GM23338 (cell line): ENCODE data around the gene NF1. TPM values are rescaled to one million over a fixed set of nuclear protein-coding genes. Genes with fewer than 3 reads are reported as not detected.

Experiments used
- ATAC-seq: fragments of 200-7000 bp; cut with Tn5 transposase; 3 replicates; pipeline ENCODE4 v1.9.1; 2020
- DNase-seq: peaks from one replicate; pipeline ENCODE4 v3.0.0-alpha.2; 2015; ENCODE audit warnings: low spot score
- H2AFZ ChIP-seq: fragments of 200-600 bp; sonication (generic); 2 replicates; pipeline ENCODE4 v1.8.0; 2016; ENCODE audit warnings: antibody characterized with exemption, mild to moderate bottlenecking, moderate library complexity
- H3F3A ChIP-seq: fragments of 200-600 bp; sonication (generic); replicated peaks from 2 replicates; pipeline ENCODE4 v1.8.0; 2017; ENCODE audit warnings: antibody characterized with exemption, mixed run types, low read depth
- H3K27ac ChIP-seq: fragments of 200-600 bp; sonication (generic); 2 replicates; pipeline ENCODE4 v1.6.1; 2016; ENCODE audit warnings: low read depth
- H3K27me3 ChIP-seq: fragments of 200-600 bp; sonication (generic); 2 replicates; pipeline ENCODE4 v1.8.0; 2016; ENCODE audit warnings: mild to moderate bottlenecking, mixed run types, moderate library complexity; ENCODE audit not compliant: insufficient read depth
- H3K36me3 ChIP-seq: fragments of 200-600 bp; sonication (generic); 2 replicates; pipeline ENCODE4 v1.8.0; 2016; ENCODE audit warnings: mild to moderate bottlenecking; ENCODE audit not compliant: insufficient read depth
- H3K4me1 ChIP-seq: fragments of 200-600 bp; sonication (generic); 2 replicates; pipeline ENCODE4 v1.8.0; 2016; ENCODE audit warnings: mild to moderate bottlenecking, moderate library complexity; ENCODE audit not compliant: insufficient read depth
- H3K4me2 ChIP-seq: fragments of 200-600 bp; sonication (generic); 2 replicates; pipeline ENCODE4 v1.7.1; 2017; ENCODE audit warnings: mixed run types
- H3K4me3 ChIP-seq: fragments of 200-600 bp; sonication (generic); 2 replicates; pipeline ENCODE4 v1.6.1; 2016; ENCODE audit warnings: mixed run types
- H3K79me2 ChIP-seq: fragments of 200-600 bp; sonication (generic); replicated peaks from 2 replicates; pipeline ENCODE4 v1.8.0; 2017; ENCODE audit warnings: mild to moderate bottlenecking; ENCODE audit not compliant: insufficient read depth
- H3K9me2 ChIP-seq: fragments of 200-600 bp; sonication (generic); 2 replicates; pipeline ENCODE4 v1.8.0; 2017; ENCODE audit not compliant: insufficient read depth
- H4K20me1 ChIP-seq: fragments of 200-600 bp; sonication (generic); replicated peaks from 2 replicates; pipeline ENCODE4 v1.8.0; 2017; ENCODE audit warnings: mild to moderate bottlenecking; ENCODE audit not compliant: insufficient read depth
- H3K27ac Mint-ChIP-seq: 2 replicates; pipeline ENCODE4 v1.8.0; 2020; ENCODE audit warnings: inconsistent platforms, mild to moderate bottlenecking, moderate library complexity, mixed read lengths
- H3K27me3 Mint-ChIP-seq: 3 replicates; pipeline ENCODE4 v1.8.0; 2022; ENCODE audit warnings: low read depth, mild to moderate bottlenecking, moderate library complexity, mixed read lengths, inconsistent platforms; ENCODE audit not compliant: insufficient read depth, poor library complexity
- H3K36me3 Mint-ChIP-seq: 3 replicates; pipeline ENCODE4 v1.8.0; 2021; ENCODE audit warnings: low read depth, mild to moderate bottlenecking, inconsistent platforms, moderate library complexity, mixed read lengths
- H3K4me1 Mint-ChIP-seq: 3 replicates; pipeline ENCODE4 v1.8.0; 2020; ENCODE audit warnings: mild to moderate bottlenecking, inconsistent platforms, mixed read lengths
- H3K4me3 Mint-ChIP-seq: 3 replicates; pipeline ENCODE4 v1.8.0; 2021; ENCODE audit warnings: moderate library complexity, mild to moderate bottlenecking, inconsistent platforms, mixed read lengths
- H3K9me3 Mint-ChIP-seq: 3 replicates; pipeline ENCODE4 v1.8.0; 2020; ENCODE audit warnings: moderate library complexity, mild to moderate bottlenecking, inconsistent platforms, mixed read lengths
- CREB1 ChIP-seq: fragments of 250-450 bp; sonication (Bioruptor Pico); IDR thresholded peaks from 2 replicates; pipeline ENCODE4 v1.5.0; 2020; ENCODE audit warnings: low read depth, mild to moderate bottlenecking, moderate library complexity
- CTCF ChIP-seq, 2 experiments: fragments of 200-600 bp in 1 of 2; sonication (generic) in 1 of 2; conservative IDR thresholded peaks; 2 replicates each; pipeline versions ENCODE4 v1.5.1 to v1.6.1; 2016 to 2017; ENCODE audit warnings: antibody characterized with exemption in 2 of 2, low read depth in 2 of 2, mild to moderate bottlenecking in 2 of 2, moderate library complexity in 1 of 2
- ETS1 ChIP-seq: IDR thresholded peaks from 2 replicates; pipeline ENCODE4 v1.6.1; 2016; ENCODE audit warnings: antibody characterized with exemption
- EZH2 ChIP-seq: fragments of 200-600 bp; sonication (generic); IDR thresholded peaks from one replicate; pipeline ENCODE4 v1.8.0; 2017; ENCODE audit warnings: antibody characterized with exemption, mild to moderate bottlenecking, low read depth; ENCODE audit not compliant: unreplicated experiment
- EZH2phosphoT487 ChIP-seq: fragments of 200-600 bp; sonication (generic); IDR thresholded peaks from one replicate; pipeline ENCODE4 v1.8.1; 2018; ENCODE audit warnings: antibody characterized with exemption; ENCODE audit not compliant: unreplicated experiment
- JUNB ChIP-seq: IDR thresholded peaks from one replicate; pipeline ENCODE4 v1.6.1; 2016; ENCODE audit warnings: antibody characterized with exemption; ENCODE audit not compliant: unreplicated experiment
- NANOG ChIP-seq: IDR thresholded peaks from 2 replicates; pipeline ENCODE4 v1.6.1; 2016; ENCODE audit warnings: antibody characterized with exemption, borderline replicate concordance
- POLR2AphosphoS5 ChIP-seq: IDR thresholded peaks from 2 replicates; pipeline ENCODE4 v1.6.1; 2016; ENCODE audit warnings: antibody characterized with exemption, low read depth
- REST ChIP-seq: IDR thresholded peaks from one replicate; pipeline ENCODE4 v1.6.1; 2018; ENCODE audit warnings: antibody characterized with exemption; ENCODE audit not compliant: unreplicated experiment
- STAT1 ChIP-seq: IDR thresholded peaks from one replicate; pipeline ENCODE4 v1.6.1; 2016; ENCODE audit warnings: antibody characterized with exemption; ENCODE audit not compliant: unreplicated experiment
- ZNF114 ChIP-seq: fragments of 250-450 bp; sonication (Bioruptor Pico); IDR thresholded peaks from 2 replicates; pipeline ENCODE4 v1.5.0; 2020; ENCODE audit warnings: mild to moderate bottlenecking, moderate library complexity
- ZNF331 ChIP-seq: fragments of 250-450 bp; sonication (Bioruptor Pico); IDR thresholded peaks from 2 replicates; pipeline ENCODE4 v1.5.0; 2020; ENCODE audit warnings: low read depth, mild to moderate bottlenecking, moderate library complexity
- ZNF462 ChIP-seq: fragments of 250-450 bp; sonication (Bioruptor Pico); IDR thresholded peaks from 2 replicates; pipeline ENCODE4 v1.5.0; 2020; ENCODE audit warnings: mild to moderate bottlenecking, moderate library complexity
- polyA plus RNA-seq: library from polyadenylated mRNA; unstranded; fragments of >200 nt; fragmentation: Nextera tagmentation; extraction: Ambion mirVana; gene quantifications from 2 replicates; pipeline ENCODE4 v1.2.1, GENCODE V29; 2016
- total RNA-seq: library from RNA; depleted of rRNA; stranded (reverse); fragments of >200 nt; shearing (Covaris generic); gene quantifications from 2 replicates; pipeline ENCODE4 v1.2.3, GENCODE V29; 2014

The NF1 gene
- total and polyA plus RNA-seq, 2 experiments from 2014 or later, result 16.3 to 49.7 TPM

GRCh38 chr17:31152271-31152670 lies 57.5 kb downstream of the NF1 start:
- H3K36me3 ChIP-seq, result no peaks in the 10 kb centered on the region
- no peak overlapping the region for H3K4me3 Mint-ChIP-seq
- no peaks in the 10 kb centered on the region for H3K9me3 Mint-ChIP-seq
- no peak for ATAC-seq
- H3K79me2 ChIP-seq, result no peaks in the 10 kb centered on the region; the same call in 1 of the 2 replicates
- H3K27ac ChIP-seq, result no peak overlapping the region
- H3K27me3 Mint-ChIP-seq, result peaks cover 2% of the 10 kb centered on the region
- no peak overlapping the region for H2AFZ ChIP-seq
- H3K27me3 ChIP-seq, result no peaks in the 10 kb centered on the region
- peaks cover 3% of the 10 kb centered on the region; the same call in 1 of the 3 replicates for H3K36me3 Mint-ChIP-seq
- H4K20me1 ChIP-seq, result 0 out of 2 replicates have a peak, but pooled peaks cover 3% of the 10 kb centered on the region
- H3K4me1 Mint-ChIP-seq, result peaks cover 3% of the 10 kb centered on the region; the same call in 2 of the 3 replicates
- H3K4me1 ChIP-seq, result no peaks in the 10 kb centered on the region
- no peak overlapping the region for H3K4me2 ChIP-seq
- DNase-seq, result no peak
- no peak overlapping the region for H3K27ac Mint-ChIP-seq
- H3F3A ChIP-seq, result no peaks in the 10 kb centered on the region
- no peak overlapping the region for H3K4me3 ChIP-seq
- TF ChIP-seq JUNB (no peak), ZNF462 (no peak), POLR2AphosphoS5 (no peak), ZNF114 (CRISPR knock-in tag) (no peak), ZNF331 (no peak), CTCF (conservative IDR thresholded peaks at IDR 0.05; ENCODE audit: low read depth in 2 of 2) (no peak), REST (no peak), STAT1 (no peak), NANOG (no peak), ETS1 (no peak), EZH2 (no peak), EZH2phosphoT487 (no peak), CREB1 (CRISPR knock-in tag) (no peak)
- H3K9me2 ChIP-seq, result no peaks in the 10 kb centered on the region
